GM06990 (cell line): Measurements from ENCODE around the gene SAMD14.

Experiments
- DNase-seq: peaks from one replicate; pipeline ENCODE4 v3.0.0-alpha.2; 2011; ENCODE audit not compliant: insufficient read length; ENCODE audit errors: extremely low read depth
- H3K27me3 ChIP-seq: replicated peaks from 2 replicates; pipeline ENCODE4 v1.6.0; 2011; ENCODE audit warnings: low read length; ENCODE audit not compliant: control insufficient read depth, insufficient read depth
- H3K36me3 ChIP-seq: 2 replicates; pipeline ENCODE4 v1.5.1; 2011; ENCODE audit warnings: low read length; ENCODE audit not compliant: control insufficient read depth, insufficient read depth
- H3K4me3 ChIP-seq: replicated peaks from 2 replicates; pipeline ENCODE4 v1.5.1; 2011; ENCODE audit warnings: low read depth, mild to moderate bottlenecking, control low read depth, low read length
- CTCF ChIP-seq: IDR thresholded peaks from 2 replicates; pipeline ENCODE4 v1.5.1; 2011; ENCODE audit warnings: low read length, control low read depth, mild to moderate bottlenecking, inconsistent platforms; ENCODE audit not compliant: insufficient read depth, poor library complexity, severe bottlenecking

SAMD14 gene

GRCh38 chr17:50090071-50090470 lies 39.9 kb downstream of the SAMD14 start:
- no peaks in the 10 kb centered on the region; the same call in 1 of the 2 replicates for H3K36me3 ChIP-seq
- no peak for DNase-seq
- no peak overlapping the region for H3K4me3 ChIP-seq
- TF ChIP-seq CTCF, result no peak
- no peaks in the 10 kb centered on the region for H3K27me3 ChIP-seq

- no peaks in the 10 kb centered on the region for H3K27me3 ChIP-seq
- no peak overlapping the region for H3K4me3 ChIP-seq
- H3K36me3 ChIP-seq, result no peaks in the 10 kb centered on the region; the same call in 1 of the 2 replicates
- no peak for DNase-seq
- no peak for TF ChIP-seq CTCF
Measured at GRCh38 chr17:50088952-50089825, 40.8 kb downstream of the SAMD14 start.

- DNase-seq, result no peak
- no peak overlapping the region for H3K4me3 ChIP-seq
- no peaks in the 10 kb centered on the region; the same call in 1 of the 2 replicates for H3K36me3 ChIP-seq
- TF ChIP-seq CTCF, result no peak
- no peaks in the 10 kb centered on the region for H3K27me3 ChIP-seq
Measured at GRCh38 chr17:50087912-50088405, 42.0 kb downstream of the SAMD14 start.

- Histone ChIP-seq H3K4me3 (no peak overlapping the region), H3K27me3 (no peaks in the 10 kb centered on the region), H3K36me3 (no peaks in the 10 kb centered on the region; the same call in 1 of the 2 replicates)
- DNase-seq, result peak; percentile 55
- peak; percentile 98 for TF ChIP-seq CTCF
Measured at GRCh38 chr17:50087246-50087911, 42.6 kb downstream of the SAMD14 start.

GRCh38 chr17:50081757-50082156 lies 48.2 kb downstream of the SAMD14 start:
- H3K4me3 ChIP-seq, result no peak overlapping the region
- peaks cover 14% of the 10 kb centered on the region for H3K36me3 ChIP-seq
- TF ChIP-seq CTCF, result no peak

More at GRCh38 chr17:50081757-50082156, 48.2 kb downstream of the SAMD14 start:
- no peak for DNase-seq
- no peaks in the 10 kb centered on the region for H3K27me3 ChIP-seq
